ENCODE measurements around the gene PTRH1.
"Not testable (repeated sequence)": the region's sequence is repeated elsewhere in the genome, so short reads cannot be mapped to it uniquely, and the experiment has no call there.

The PTRH1 gene

DNA sequence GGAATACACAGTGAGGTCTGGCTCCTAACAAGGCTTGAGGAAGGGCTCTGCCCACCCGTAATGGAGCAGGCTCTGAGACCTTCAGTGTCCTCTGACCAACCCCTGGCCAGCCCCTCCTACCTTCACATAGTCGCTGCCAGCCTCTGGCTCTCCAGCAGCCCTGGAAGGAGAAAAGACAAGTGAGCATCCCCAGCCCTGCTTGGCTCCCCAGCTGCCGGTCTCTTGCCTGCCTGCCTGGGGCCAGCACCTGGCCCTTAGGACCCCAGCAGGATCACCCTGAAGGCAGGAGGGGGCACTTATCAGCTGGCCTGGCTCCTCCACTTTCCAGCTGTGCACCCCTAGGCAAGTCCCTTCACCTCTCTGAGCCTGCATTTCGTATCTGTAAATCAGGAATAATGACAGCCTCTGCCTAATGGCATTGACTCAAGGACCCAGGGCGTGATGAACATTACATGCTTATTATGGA lies 46.1 kb upstream of the PTRH1 start:
- no peak overlapping the region for H2BK120ac ChIP-seq (ENCODE audit: low read depth, low read length)
- no peak overlapping the region for H3K27ac ChIP-seq (replicated peaks; ENCODE audit: low read length)
- no peak overlapping the region for H3K4me2 ChIP-seq (ENCODE audit: insufficient read depth, low read length, poor library complexity, severe bottlenecking)
- H4K8ac ChIP-seq (ENCODE audit: low read depth, low read length) = no peak overlapping the region
- no peak overlapping the region for H3K9ac ChIP-seq (ENCODE audit: low read depth, low read length, poor library complexity)
- peak overlapping the region; percentile 17 for H3K14ac ChIP-seq (ENCODE audit: low read length)
- H2AK5ac ChIP-seq (ENCODE audit: low read depth, low read length) = peak overlapping the region; percentile 5
- no peak overlapping the region for H3K4me3 ChIP-seq (ENCODE audit: low read length in 2 of 2)
- H3K4ac ChIP-seq (ENCODE audit: low read length) = no peak overlapping the region
- H2BK5ac ChIP-seq (ENCODE audit: low read length) = peak overlapping the region; percentile 54
- no peaks in the 10 kb centered on the region for H3K79me1 ChIP-seq (ENCODE audit: low read depth, low read length)
- peaks cover 0 to 31% (median 0%) of the 10 kb centered on the region in 3 experiments for H3K27me3 ChIP-seq (ENCODE audit: control insufficient read depth in 3 of 3, insufficient read depth in 3 of 3, low read depth in 1 of 3, low read length in 3 of 3)
- no peak for DNase-seq (ENCODE audit: low spot score)
- no peak overlapping the region for H2AFZ ChIP-seq (ENCODE audit: low read length)
- no peak overlapping the region for H3K23ac ChIP-seq (ENCODE audit: low read depth, low read length, poor library complexity)
- H3K18ac ChIP-seq (ENCODE audit: low read length) = peak overlapping the region; percentile 60
- peaks cover 4 to 14% of the 10 kb centered on the region in 2 donors for H3K4me1 ChIP-seq (ENCODE audit: control insufficient read depth in 2 of 2, insufficient read depth in 1 of 2, low read depth in 1 of 2, low read length in 2 of 2)
- peak overlapping the region; percentile 84 for H2BK15ac ChIP-seq (ENCODE audit: low read length)
- H4K91ac ChIP-seq (ENCODE audit: low read depth, low read length, poor library complexity) = no peak overlapping the region
- no peaks in the 10 kb centered on the region for H3K9me3 ChIP-seq (replicated peaks in 1 of 2; ENCODE audit: control insufficient read depth in 2 of 2, insufficient read depth in 1 of 2, low read depth in 1 of 2, low read length in 2 of 2)
- H3K36me3 ChIP-seq (replicated peaks in 1 of 2; ENCODE audit: control insufficient read depth in 2 of 2, insufficient read depth in 2 of 2, low read length in 2 of 2) = no peaks in the 10 kb centered on the region
- no CpG with 5 or more reads among the region's 5 CpGs for WGBS, 2 donors (ENCODE audit: extremely low coverage in 2 of 2, insufficient read length in 2 of 2, insufficient replicate concordance in 1 of 2)
- no peak overlapping the region for H2BK12ac ChIP-seq (ENCODE audit: low read length)

- H2BK120ac ChIP-seq (ENCODE audit: low read depth, low read length) = no peak overlapping the region
- H3K23ac ChIP-seq (ENCODE audit: low read depth, low read length, poor library complexity) = no peak overlapping the region
- peaks cover 4 to 14% of the 10 kb centered on the region in 2 donors for H3K4me1 ChIP-seq (ENCODE audit: control insufficient read depth in 2 of 2, insufficient read depth in 1 of 2, low read depth in 1 of 2, low read length in 2 of 2)
- no peaks in the 10 kb centered on the region for H3K9me3 ChIP-seq (replicated peaks in 1 of 2; ENCODE audit: control insufficient read depth in 2 of 2, insufficient read depth in 1 of 2, low read depth in 1 of 2, low read length in 2 of 2)
- H2BK12ac ChIP-seq (ENCODE audit: low read length) = no peak overlapping the region
- H3K18ac ChIP-seq (ENCODE audit: low read length) = no peak overlapping the region
- H2AK5ac ChIP-seq (ENCODE audit: low read depth, low read length) = peak overlapping the region; percentile 5
- peak overlapping the region; percentile 54 for H2BK5ac ChIP-seq (ENCODE audit: low read length)
- no CpG with 5 or more reads among the region's 5 CpGs for WGBS, 2 donors (ENCODE audit: extremely low coverage in 2 of 2, insufficient read length in 2 of 2, insufficient replicate concordance in 1 of 2)
- no peak overlapping the region for H3K4me3 ChIP-seq (ENCODE audit: low read length in 2 of 2)
- no peak overlapping the region for H4K91ac ChIP-seq (ENCODE audit: low read depth, low read length, poor library complexity)
- H3K27ac ChIP-seq (replicated peaks; ENCODE audit: low read length) = no peak overlapping the region
- H3K4ac ChIP-seq (ENCODE audit: low read length) = no peak overlapping the region
- H3K9ac ChIP-seq (ENCODE audit: low read depth, low read length, poor library complexity) = no peak overlapping the region
- H3K4me2 ChIP-seq (ENCODE audit: insufficient read depth, low read length, poor library complexity, severe bottlenecking) = no peak overlapping the region
- H3K27me3 ChIP-seq (ENCODE audit: control insufficient read depth in 3 of 3, insufficient read depth in 3 of 3, low read depth in 1 of 3, low read length in 3 of 3) = peaks cover 0 to 36% (median 0%) of the 10 kb centered on the region in 3 experiments
- no peak for DNase-seq (ENCODE audit: low spot score)
- H2BK15ac ChIP-seq (ENCODE audit: low read length) = peak overlapping the region; percentile 84
- no peak overlapping the region for H2AFZ ChIP-seq (ENCODE audit: low read length)
- H4K8ac ChIP-seq (ENCODE audit: low read depth, low read length) = no peak overlapping the region
- no peaks in the 10 kb centered on the region for H3K79me1 ChIP-seq (ENCODE audit: low read depth, low read length)
- H3K14ac ChIP-seq (ENCODE audit: low read length) = no peak overlapping the region
- no peaks in the 10 kb centered on the region for H3K36me3 ChIP-seq (replicated peaks in 1 of 2; ENCODE audit: control insufficient read depth in 2 of 2, insufficient read depth in 2 of 2, low read length in 2 of 2)
Measured at GRCh38 chr9:127761061-127761460, 45.6 kb upstream of the PTRH1 start.

DNA sequence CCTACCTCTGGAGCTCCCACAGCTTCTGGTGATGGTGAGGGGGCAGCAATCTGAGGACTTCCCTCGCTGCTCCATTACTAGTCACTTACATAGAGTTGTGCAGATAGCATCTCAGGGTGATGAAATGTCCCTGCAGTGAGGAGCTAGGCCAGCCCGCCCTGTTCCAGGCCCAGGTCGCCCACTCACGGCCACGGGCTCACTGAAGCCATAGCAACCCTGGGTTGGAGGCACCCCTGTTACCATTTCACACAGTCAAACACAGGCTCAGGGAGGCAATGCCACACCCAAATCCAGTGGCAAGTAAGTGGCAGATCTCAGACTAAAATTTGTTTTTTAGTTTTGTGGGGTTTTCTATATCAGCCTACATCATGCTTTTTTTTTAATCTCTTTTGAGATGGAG lies 43.4 kb upstream of the PTRH1 start:
- H3K36me3 ChIP-seq (replicated peaks in 1 of 2; ENCODE audit: control insufficient read depth in 2 of 2, insufficient read depth in 2 of 2, low read length in 2 of 2) = no peaks in the 10 kb centered on the region
- no peak overlapping the region for H2BK120ac ChIP-seq (ENCODE audit: low read depth, low read length)
- no peak overlapping the region for H3K23ac ChIP-seq (ENCODE audit: low read depth, low read length, poor library complexity)
- H2AFZ ChIP-seq (ENCODE audit: low read length) = no peak overlapping the region
- H3K4me3 ChIP-seq (ENCODE audit: low read length in 2 of 2) = no peak overlapping the region
- no peak overlapping the region for H2BK12ac ChIP-seq (ENCODE audit: low read length)
- H3K27me3 ChIP-seq (ENCODE audit: control insufficient read depth in 3 of 3, insufficient read depth in 3 of 3, low read depth in 1 of 3, low read length in 3 of 3) = peaks cover 0 to 54% (median 3%) of the 10 kb centered on the region in 3 experiments
- H3K4ac ChIP-seq (ENCODE audit: low read length) = no peak overlapping the region
- no peak overlapping the region for H4K91ac ChIP-seq (ENCODE audit: low read depth, low read length, poor library complexity)
- H3K79me1 ChIP-seq (ENCODE audit: low read depth, low read length) = no peaks in the 10 kb centered on the region
- H2AK5ac ChIP-seq (ENCODE audit: low read depth, low read length) = no peak overlapping the region
- peaks cover 8 to 13% of the 10 kb centered on the region in 2 donors for H3K4me1 ChIP-seq (ENCODE audit: control insufficient read depth in 2 of 2, insufficient read depth in 1 of 2, low read depth in 1 of 2, low read length in 2 of 2)
- H3K27ac ChIP-seq (replicated peaks; ENCODE audit: low read length) = no peak overlapping the region
- peak overlapping the region; percentile 15 for H2BK5ac ChIP-seq (ENCODE audit: low read length)
- H3K18ac ChIP-seq (ENCODE audit: low read length) = peak overlapping the region; percentile 71
- no peak overlapping the region for H4K8ac ChIP-seq (ENCODE audit: low read depth, low read length)
- no peak overlapping the region for H3K4me2 ChIP-seq (ENCODE audit: insufficient read depth, low read length, poor library complexity, severe bottlenecking)
- H3K9me3 ChIP-seq (replicated peaks in 1 of 2; ENCODE audit: control insufficient read depth in 2 of 2, insufficient read depth in 1 of 2, low read depth in 1 of 2, low read length in 2 of 2) = no peaks in the 10 kb centered on the region
- no peak for DNase-seq (ENCODE audit: low spot score)
- H3K14ac ChIP-seq (ENCODE audit: low read length) = no peak overlapping the region
- WGBS, 2 donors (ENCODE audit: extremely low coverage in 2 of 2, insufficient read length in 2 of 2, insufficient replicate concordance in 1 of 2) = no CpG with 5 or more reads among the region's 5 CpGs
- H2BK15ac ChIP-seq (ENCODE audit: low read length) = no peak overlapping the region
- H3K9ac ChIP-seq (ENCODE audit: low read depth, low read length, poor library complexity) = peak overlapping the region; percentile 60

GRCh38 chr9:127756776-127757175 lies 41.3 kb upstream of the PTRH1 start:
- DNase-seq (ENCODE audit: low spot score); H3K14ac ChIP-seq (ENCODE audit: low read length): not testable (repeated sequence)

More at GRCh38 chr9:127756776-127757175, 41.3 kb upstream of the PTRH1 start:
- not testable (repeated sequence) for H3K4me1 ChIP-seq (ENCODE audit: control insufficient read depth in 2 of 2, insufficient read depth in 1 of 2, low read depth in 1 of 2, low read length in 2 of 2); H4K91ac ChIP-seq (ENCODE audit: low read depth, low read length, poor library complexity); H2BK5ac ChIP-seq (ENCODE audit: low read length); H2AFZ ChIP-seq (ENCODE audit: low read length); H3K4me2 ChIP-seq (ENCODE audit: insufficient read depth, low read length, poor library complexity, severe bottlenecking); H2BK15ac ChIP-seq (ENCODE audit: low read length); H2BK12ac ChIP-seq (ENCODE audit: low read length); H2BK120ac ChIP-seq (ENCODE audit: low read depth, low read length); H3K4ac ChIP-seq (ENCODE audit: low read length); H3K9me3 ChIP-seq (replicated peaks in 1 of 2; ENCODE audit: control insufficient read depth in 2 of 2, insufficient read depth in 1 of 2, low read depth in 1 of 2, low read length in 2 of 2); H3K18ac ChIP-seq (ENCODE audit: low read length); H3K9ac ChIP-seq (ENCODE audit: low read depth, low read length, poor library complexity); H4K8ac ChIP-seq (ENCODE audit: low read depth, low read length); H3K27ac ChIP-seq (replicated peaks; ENCODE audit: low read length); H3K79me1 ChIP-seq (ENCODE audit: low read depth, low read length); H2AK5ac ChIP-seq (ENCODE audit: low read depth, low read length); H3K36me3 ChIP-seq (replicated peaks in 1 of 2; ENCODE audit: control insufficient read depth in 2 of 2, insufficient read depth in 2 of 2, low read length in 2 of 2); H3K4me3 ChIP-seq (ENCODE audit: low read length in 2 of 2); H3K23ac ChIP-seq (ENCODE audit: low read depth, low read length, poor library complexity)
- peaks cover 0 to 60% (median 3%) of the 10 kb centered on the region in 3 experiments for H3K27me3 ChIP-seq (ENCODE audit: control insufficient read depth in 3 of 3, insufficient read depth in 3 of 3, low read depth in 1 of 3, low read length in 3 of 3)
- no CpG with 5 or more reads among the region's 11 CpGs for WGBS, 2 donors (ENCODE audit: extremely low coverage in 2 of 2, insufficient read length in 2 of 2, insufficient replicate concordance in 1 of 2)

Measured in neuronal stem cell (in vitro differentiated cells).